Measurements from ENCODE around the gene EEF1AKMT1.

EEF1AKMT1 gene

GRCh38 chr13:20721454-20722357, 52.1 kb downstream of the EEF1AKMT1 start:
- Histone ChIP-seq H3K27me3 (replicated peaks; ENCODE audit: control insufficient read depth, insufficient read depth, low read length) (no peaks in the 10 kb centered on the region; the same call in 1 of the 2 replicates), H3K4me3 (replicated peaks; ENCODE audit: low read depth, low read length) (peak overlapping the region; percentile 35), H3K36me3 (ENCODE audit: control insufficient read depth, insufficient read depth, low read length) (no peaks in the 10 kb centered on the region)
- TF ChIP-seq CTCF (IDR thresholded peaks at IDR 0.05; ENCODE audit: insufficient read depth, low read length, poor library complexity, severe bottlenecking), result no peak
- no peak for DNase-seq (ENCODE audit: extremely low read depth, insufficient read length)

GRCh38 chr13:20721058-20721453, 52.7 kb downstream of the EEF1AKMT1 start:
- no peaks in the 10 kb centered on the region for H3K36me3 ChIP-seq (ENCODE audit: control insufficient read depth, insufficient read depth, low read length)
- H3K4me3 ChIP-seq (replicated peaks; ENCODE audit: low read depth, low read length), result no peak overlapping the region
- no peaks in the 10 kb centered on the region; the same call in 1 of the 2 replicates for H3K27me3 ChIP-seq (replicated peaks; ENCODE audit: control insufficient read depth, insufficient read depth, low read length)
- TF ChIP-seq CTCF (IDR thresholded peaks at IDR 0.05; ENCODE audit: insufficient read depth, low read length, poor library complexity, severe bottlenecking), result no peak
- DNase-seq (ENCODE audit: extremely low read depth, insufficient read length), result no peak

GRCh38 chr13:20720499-20720898, 53.3 kb downstream of the EEF1AKMT1 start:
- DNase-seq (ENCODE audit: extremely low read depth, insufficient read length), result no peak
- Histone ChIP-seq H3K36me3 (ENCODE audit: control insufficient read depth, insufficient read depth, low read length) (no peaks in the 10 kb centered on the region), H3K27me3 (replicated peaks; ENCODE audit: control insufficient read depth, insufficient read depth, low read length) (no peaks in the 10 kb centered on the region; the same call in 1 of the 2 replicates), H3K4me3 (replicated peaks; ENCODE audit: low read depth, low read length) (no peak overlapping the region)
- no peak for TF ChIP-seq CTCF (IDR thresholded peaks at IDR 0.05; ENCODE audit: insufficient read depth, low read length, poor library complexity, severe bottlenecking)

- no peak for DNase-seq (ENCODE audit: extremely low read depth, insufficient read length)
- TF ChIP-seq CTCF (IDR thresholded peaks at IDR 0.05; ENCODE audit: insufficient read depth, low read length, poor library complexity, severe bottlenecking), result no peak
- Histone ChIP-seq H3K36me3 (ENCODE audit: control insufficient read depth, insufficient read depth, low read length) (no peaks in the 10 kb centered on the region), H3K4me3 (replicated peaks; ENCODE audit: low read depth, low read length) (no peak overlapping the region), H3K27me3 (replicated peaks; ENCODE audit: control insufficient read depth, insufficient read depth, low read length) (no peaks in the 10 kb centered on the region; the same call in 1 of the 2 replicates)
These were observed 54.0 kb downstream of the EEF1AKMT1 start for GRCh38 chr13:20719783-20720182.

- no peaks in the 10 kb centered on the region for H3K36me3 ChIP-seq (ENCODE audit: control insufficient read depth, insufficient read depth, low read length)
- no peak for TF ChIP-seq CTCF (IDR thresholded peaks at IDR 0.05; ENCODE audit: insufficient read depth, low read length, poor library complexity, severe bottlenecking)
- no peak for DNase-seq (ENCODE audit: extremely low read depth, insufficient read length)
- H3K4me3 ChIP-seq (replicated peaks; ENCODE audit: low read depth, low read length), result no peak overlapping the region
- no peaks in the 10 kb centered on the region; the same call in 1 of the 2 replicates for H3K27me3 ChIP-seq (replicated peaks; ENCODE audit: control insufficient read depth, insufficient read depth, low read length)
These were observed 54.7 kb downstream of the EEF1AKMT1 start for GRCh38 chr13:20718958-20719566.

Measured in GM06990 (cell line).